M059J (cell line): ENCODE results near the gene NACA2. TPM values are rescaled to one million over a fixed set of nuclear protein-coding genes. Genes with fewer than 3 reads are reported as not detected.
A peak's percentile ranks its signal among the peaks of the same experiment; 100 is the strongest.
"Not testable (repeated sequence)": the region's sequence is repeated elsewhere in the genome, so short reads cannot be mapped to it uniquely, and the experiment has no call there.

Source experiments
- DNase-seq: peaks from one replicate; pipeline ENCODE4 v3.0.0-alpha.2; 2012; ENCODE audit warnings: low read depth
- total RNA-seq: library from RNA; depleted of rRNA; stranded (reverse); fragments of >200 nt; shearing (Covaris generic); gene quantifications from 2 replicates; pipeline ENCODE4 v1.2.3, GENCODE V29; 2014

Gene NACA2
- total RNA-seq, 1 experiment from 2014 or later, result not detected

GRCh38 chr17:61575983-61576382, 15.0 kb downstream of the NACA2 start:
- no peak for DNase-seq

- no peak for DNase-seq
These were observed 15.6 kb downstream of the NACA2 start for GRCh38 chr17:61575352-61575975.

GRCh38 chr17:61574542-61575351, 16.3 kb downstream of the NACA2 start:
- peak; percentile 68 for DNase-seq

GRCh38 chr17:61572547-61572946, 18.5 kb downstream of the NACA2 start:
- not testable (repeated sequence) for DNase-seq

- DNase-seq, result no peak
These were observed 19.4 kb downstream of the NACA2 start for GRCh38 chr17:61571624-61572023.

GRCh38 chr17:61570118-61570517, 20.9 kb downstream of the NACA2 start:
- no peak for DNase-seq

GRCh38 chr17:61569525-61569924, 21.5 kb downstream of the NACA2 start:
- DNase-seq, result not testable (repeated sequence)

- no peak for DNase-seq
These were observed 22.6 kb downstream of the NACA2 start for GRCh38 chr17:61568219-61569072.

GRCh38 chr17:61567045-61567802, 23.8 kb downstream of the NACA2 start:
- DNase-seq, result no peak

- not testable (repeated sequence) for DNase-seq
These were observed 24.6 kb downstream of the NACA2 start for GRCh38 chr17:61566448-61566847.

- not testable (repeated sequence) for DNase-seq
These were observed 25.2 kb downstream of the NACA2 start for GRCh38 chr17:61565850-61566249.

- DNase-seq, result no peak
These were observed 25.8 kb downstream of the NACA2 start for GRCh38 chr17:61565213-61565612.

- no peak for DNase-seq
These were observed 28.7 kb downstream of the NACA2 start for GRCh38 chr17:61562287-61562686.

- DNase-seq, result no peak
These were observed 29.7 kb downstream of the NACA2 start for GRCh38 chr17:61561354-61561753.

GRCh38 chr17:61560071-61560470, 30.9 kb downstream of the NACA2 start:
- no peak for DNase-seq

GRCh38 chr17:61556224-61557188, 34.5 kb downstream of the NACA2 start:
- peak; percentile 38 for DNase-seq

- no peak for DNase-seq
These were observed 35.9 kb downstream of the NACA2 start for GRCh38 chr17:61555127-61555566.

- no peak for DNase-seq
These were observed 36.8 kb downstream of the NACA2 start for GRCh38 chr17:61554209-61554608.

- not testable (repeated sequence) for DNase-seq
These were observed 38.5 kb downstream of the NACA2 start for GRCh38 chr17:61552560-61552959.

- DNase-seq, result peak; percentile 55
These were observed 39.7 kb downstream of the NACA2 start for GRCh38 chr17:61551255-61551742.
